Sigmoid colon (tissue), 7 donors: ENCODE data around the gene CACHD1. TPM values are rescaled to one million over a fixed set of nuclear protein-coding genes. Genes with fewer than 3 reads are reported as not detected.

Experiments
- DNase-seq: peaks from one replicate; pipeline ENCODE4 v3.0.0-alpha.2; 2019
- H3K27ac ChIP-seq, 4 donors: fragments of 200-600 bp; sonication (generic); one replicate each; pipeline ENCODE4 v1.5.1; 2016 to 2019; ENCODE audit warnings: mild to moderate bottlenecking in 1 of 4
- H3K27me3 ChIP-seq, 3 donors: fragments of 200-600 bp; sonication (generic); one replicate each; pipeline ENCODE4 v1.5.1; 2019; ENCODE audit warnings: mild to moderate bottlenecking in 1 of 3
- H3K36me3 ChIP-seq, 4 donors: fragments of 200-600 bp; sonication (generic); one replicate each; pipeline ENCODE4 v1.5.1; 2016 to 2019
- H3K4me1 ChIP-seq, 4 donors: fragments of 200-600 bp; sonication (generic); one replicate each; pipeline ENCODE4 v1.5.1; 2017 to 2019
- H3K4me3 ChIP-seq, 4 donors: fragments of 200-600 bp; sonication (generic); one replicate each; pipeline ENCODE4 v1.5.1; 2017 to 2019; ENCODE audit warnings: mild to moderate bottlenecking in 2 of 4, moderate library complexity in 1 of 4
- H3K9me3 ChIP-seq, 4 donors: fragments of 200-600 bp in 3 of 4; sonication (generic) in 3 of 4; one replicate each; pipeline versions ENCODE4 v1.5.1 to v1.6.1; 2013 to 2019
- EP300 ChIP-seq, 4 donors: sonication (generic); formaldehyde crosslinking; IDR thresholded peaks; one replicate each; pipeline ENCODE4 v1.6.1; 2017; ENCODE audit warnings: antibody characterized with exemption in 4 of 4
- POLR2A ChIP-seq, 2 donors: fragments of 450-650 bp; IDR thresholded peaks; one replicate each; pipeline ENCODE4 v1.6.1; 2016; ENCODE audit warnings: antibody characterized with exemption in 2 of 2, mild to moderate bottlenecking in 2 of 2, moderate library complexity in 2 of 2
- POLR2AphosphoS5 ChIP-seq, 4 donors: sonication (generic); formaldehyde crosslinking; IDR thresholded peaks; one replicate each; pipeline ENCODE4 v1.6.1; 2017; ENCODE audit warnings: antibody characterized with exemption in 4 of 4
- WGBS, 2 donors: extraction: QIAGEN DNeasy Blood & Tissue Kit; methylation state at CpG; one replicate each; pipeline ENCODE4 v1.1.7; 2013; 5-methylcytosine and 5-hydroxymethylcytosine counted together
- intact Hi-C: fragments of 100-400 bp; cut with DNase I; formaldehyde crosslinking; loops from one replicate; pipeline ENCODE4 v1.15.1; 2023
- polyA plus RNA-seq, 3 donors: library from polyadenylated mRNA; stranded (reverse); fragments of 200-250 nt; gene quantifications; one replicate each; pipeline ENCODE4 v1.2.3, GENCODE V29; 2013
- total RNA-seq, 4 donors: library from RNA; depleted of rRNA; stranded (reverse); fragments of >200 nt; gene quantifications; one replicate each; pipeline ENCODE4 v1.1.0, GENCODE V29; 2016
- TF ChIP-seq, protein P1 (sequence below), 4 experiments: fragments of 450-650 bp in 3 of 4; fragments of 200-600 bp in 1 of 4; IDR thresholded peaks; one replicate each; pipeline ENCODE4 v1.5.1; 2016 to 2019; ENCODE audit warnings: antibody characterized with exemption in 4 of 4, mild to moderate bottlenecking in 3 of 4, moderate library complexity in 2 of 4
- donor health status: healthy with polysubstance abuse.
- donor health status: Bipolar disorder and iron deficiency.
- donor health status: healthy.

CACHD1 gene
- total and polyA plus RNA-seq, 7 donors, result 0.23 to 7.1 (median 3.7) TPM

DNA sequence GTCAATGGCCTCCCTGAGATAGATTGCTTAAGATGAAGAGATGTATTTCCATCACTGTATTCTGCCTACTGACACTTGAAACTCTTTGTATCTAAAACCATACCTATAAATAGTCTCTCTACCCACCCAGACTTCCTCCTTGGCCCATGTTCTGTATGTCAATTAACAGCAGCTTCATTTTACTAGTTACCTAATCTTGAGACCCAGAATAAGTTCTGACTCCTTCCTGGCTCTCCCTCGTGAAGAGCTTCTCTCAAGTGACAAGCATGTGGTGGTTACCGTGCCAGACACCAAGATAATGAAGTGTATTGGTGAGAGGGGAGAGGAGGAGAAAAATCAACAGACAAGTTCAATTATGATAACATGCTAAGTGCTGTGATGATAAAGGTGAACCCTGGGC lies 146.1 kb downstream of the CACHD1 start:
- no peak for DNase-seq
- H3K27me3 ChIP-seq, result no peaks in the 10 kb centered on the region
- TF ChIP-seq POLR2AphosphoS5 (IDR thresholded peaks at IDR 0.05) (no peak), POLR2A (IDR thresholded peaks at IDR 0.05) (no peak), EP300 (IDR thresholded peaks at IDR 0.05) (no peak)
- TF ChIP-seq, protein P1, sequence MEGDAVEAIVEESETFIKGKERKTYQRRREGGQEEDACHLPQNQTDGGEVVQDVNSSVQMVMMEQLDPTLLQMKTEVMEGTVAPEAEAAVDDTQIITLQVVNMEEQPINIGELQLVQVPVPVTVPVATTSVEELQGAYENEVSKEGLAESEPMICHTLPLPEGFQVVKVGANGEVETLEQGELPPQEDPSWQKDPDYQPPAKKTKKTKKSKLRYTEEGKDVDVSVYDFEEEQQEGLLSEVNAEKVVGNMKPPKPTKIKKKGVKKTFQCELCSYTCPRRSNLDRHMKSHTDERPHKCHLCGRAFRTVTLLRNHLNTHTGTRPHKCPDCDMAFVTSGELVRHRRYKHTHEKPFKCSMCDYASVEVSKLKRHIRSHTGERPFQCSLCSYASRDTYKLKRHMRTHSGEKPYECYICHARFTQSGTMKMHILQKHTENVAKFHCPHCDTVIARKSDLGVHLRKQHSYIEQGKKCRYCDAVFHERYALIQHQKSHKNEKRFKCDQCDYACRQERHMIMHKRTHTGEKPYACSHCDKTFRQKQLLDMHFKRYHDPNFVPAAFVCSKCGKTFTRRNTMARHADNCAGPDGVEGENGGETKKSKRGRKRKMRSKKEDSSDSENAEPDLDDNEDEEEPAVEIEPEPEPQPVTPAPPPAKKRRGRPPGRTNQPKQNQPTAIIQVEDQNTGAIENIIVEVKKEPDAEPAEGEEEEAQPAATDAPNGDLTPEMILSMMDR (IDR thresholded peaks at IDR 0.05), result no peak
- H3K4me3 ChIP-seq, result no peak overlapping the region
- no peaks in the 10 kb centered on the region for H3K4me1 ChIP-seq
- no peaks in the 10 kb centered on the region for H3K9me3 ChIP-seq
- H3K36me3 ChIP-seq, result no peaks in the 10 kb centered on the region
- H3K27ac ChIP-seq, result no peak overlapping the region
- 56 to 79% methylated on average over 2 of the region's 2 CpGs for WGBS, 2 donors
- intact Hi-C loops, result no loop called here

DNA sequence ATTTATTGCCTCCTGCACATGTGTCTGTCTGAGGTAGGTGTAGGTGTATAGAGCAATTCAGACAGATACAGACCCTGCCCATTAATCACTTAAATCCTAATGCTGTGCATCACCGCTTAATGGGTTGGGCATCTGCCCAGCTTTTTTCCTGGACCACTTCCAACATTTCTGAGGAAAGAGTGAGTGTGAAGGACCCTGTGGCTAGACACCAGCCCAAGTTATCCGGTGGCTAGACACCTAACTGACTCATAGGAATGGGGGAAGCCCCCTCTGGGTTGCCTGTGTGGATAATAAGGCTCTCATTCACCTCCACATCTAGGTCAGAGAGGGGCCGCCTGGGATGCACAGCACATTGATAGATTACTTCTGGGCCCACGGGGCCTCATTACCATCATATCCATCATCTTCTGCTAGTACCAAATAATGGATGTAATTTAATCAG lies 153.8 kb downstream of the CACHD1 start:
- no peaks in the 10 kb centered on the region for H3K27me3 ChIP-seq
- peak overlapping the region in 1 of 4 donors; percentile 37 for H3K27ac ChIP-seq
- intact Hi-C loops, result no loop called here
- DNase-seq, result no peak
- H3K36me3 ChIP-seq, result no peaks in the 10 kb centered on the region
- 62 to 83% methylated on average over 4 of the region's 4 CpGs for WGBS, 2 donors
- no peak overlapping the region for H3K4me3 ChIP-seq
- TF ChIP-seq, protein P1 (IDR thresholded peaks at IDR 0.05), result no peak
- TF ChIP-seq POLR2AphosphoS5 (IDR thresholded peaks at IDR 0.05) (no peak), EP300 (IDR thresholded peaks at IDR 0.05) (no peak), POLR2A (IDR thresholded peaks at IDR 0.05) (no peak)
- H3K9me3 ChIP-seq, result no peaks in the 10 kb centered on the region
- peaks cover 0 to 19% (median 16%) of the 10 kb centered on the region in 4 donors for H3K4me1 ChIP-seq

DNA sequence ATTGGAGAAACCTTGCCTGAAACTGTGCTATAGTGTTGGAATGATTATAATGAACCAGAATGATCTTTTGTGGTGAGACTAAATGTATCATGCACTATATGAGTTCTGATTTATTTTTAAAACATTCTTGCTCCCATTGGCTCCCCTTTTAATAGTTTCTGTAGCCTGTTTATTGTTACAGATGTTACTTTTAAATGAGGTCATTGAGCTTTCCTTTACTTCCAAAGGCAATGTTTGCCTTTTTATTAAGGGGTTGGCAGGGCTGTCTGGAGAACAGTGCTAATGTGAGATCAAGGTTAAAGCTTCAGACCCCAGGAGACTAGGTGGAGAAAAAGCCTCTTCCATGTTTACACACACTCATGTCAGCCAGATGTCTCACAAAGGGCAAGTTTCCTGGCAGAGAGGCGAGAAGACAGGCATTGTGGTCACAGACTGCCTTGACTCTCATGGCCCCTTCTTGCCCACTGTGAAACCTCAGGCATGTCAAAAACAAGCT lies 154.3 kb downstream of the CACHD1 start:
- Histone ChIP-seq H3K36me3 (no peaks in the 10 kb centered on the region), H3K4me3 (no peak overlapping the region), H3K27ac (peak overlapping the region in 1 of 4 donors; percentile 37), H3K9me3 (no peaks in the 10 kb centered on the region), H3K4me1 (peaks cover 0 to 19% (median 16%) of the 10 kb centered on the region in 4 donors), H3K27me3 (no peaks in the 10 kb centered on the region)
- DNase-seq, result no peak
- TF ChIP-seq EP300 (IDR thresholded peaks at IDR 0.05) (no peak), POLR2AphosphoS5 (IDR thresholded peaks at IDR 0.05) (no peak), POLR2A (IDR thresholded peaks at IDR 0.05) (no peak)
- TF ChIP-seq, protein P1 (IDR thresholded peaks at IDR 0.05), result no peak
- intact Hi-C loops, result no loop called here
- 52 to 81% methylated on average over 1 of the region's 1 CpG for WGBS, 2 donors

DNA sequence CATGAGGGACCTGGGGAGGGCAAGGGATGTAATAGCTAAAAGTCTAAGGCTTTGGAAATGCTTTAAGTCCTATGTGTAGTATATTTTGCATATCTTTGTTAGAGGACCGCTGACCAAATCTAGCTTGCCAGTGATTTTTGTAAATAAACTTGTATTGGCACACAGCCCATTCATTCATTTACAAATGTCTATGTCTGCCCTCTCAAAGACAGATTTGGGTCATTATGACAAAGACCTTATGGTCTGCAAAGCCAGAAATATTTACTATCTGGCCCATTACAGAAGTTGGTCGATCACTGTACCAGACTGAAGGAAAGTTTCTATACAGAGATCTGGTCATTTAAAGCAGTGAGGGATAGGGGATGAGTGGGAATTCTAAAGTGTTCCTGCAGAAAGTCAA lies 154.9 kb downstream of the CACHD1 start:
- WGBS, 2 donors, result 65 to 80% methylated on average over 2 of the region's 2 CpGs
- intact Hi-C loops, result no loop called here
- Histone ChIP-seq H3K9me3 (no peaks in the 10 kb centered on the region), H3K4me1 (peaks cover 0 to 19% (median 16%) of the 10 kb centered on the region in 4 donors), H3K27ac (peak overlapping the region in 1 of 4 donors; percentile 37), H3K4me3 (no peak overlapping the region), H3K27me3 (no peaks in the 10 kb centered on the region), H3K36me3 (no peaks in the 10 kb centered on the region)
- DNase-seq, result no peak
- TF ChIP-seq EP300 (IDR thresholded peaks at IDR 0.05) (no peak), POLR2AphosphoS5 (IDR thresholded peaks at IDR 0.05) (no peak), POLR2A (IDR thresholded peaks at IDR 0.05) (no peak)
- TF ChIP-seq, protein P1 (IDR thresholded peaks at IDR 0.05), result no peak

DNA sequence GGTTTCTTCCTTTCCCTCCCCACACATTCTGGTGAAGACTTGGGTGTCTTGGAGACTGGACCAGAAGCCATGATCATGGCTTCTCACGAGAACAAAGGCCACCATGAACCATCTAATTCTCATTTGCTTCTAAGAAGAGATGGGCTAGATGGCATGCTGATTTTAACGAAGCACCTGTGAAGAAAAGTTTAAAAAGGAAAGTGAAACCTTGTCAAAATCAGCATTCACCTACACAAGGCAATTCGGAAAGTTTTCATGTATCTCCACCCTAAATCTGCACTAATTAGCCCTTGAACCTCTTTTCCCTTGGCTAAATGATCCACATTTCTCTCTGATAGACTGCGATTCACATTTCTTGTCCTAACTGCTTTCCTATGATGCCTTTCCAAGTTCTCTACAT lies 160.7 kb downstream of the CACHD1 start:
- Histone ChIP-seq H3K4me1 (no peaks in the 10 kb centered on the region), H3K9me3 (no peaks in the 10 kb centered on the region), H3K4me3 (no peak overlapping the region), H3K36me3 (no peaks in the 10 kb centered on the region), H3K27ac (no peak overlapping the region), H3K27me3 (no peaks in the 10 kb centered on the region)
- DNase-seq, result no peak
- intact Hi-C loops, result no loop called here
- TF ChIP-seq EP300 (IDR thresholded peaks at IDR 0.05), result no peak
- TF ChIP-seq POLR2A (IDR thresholded peaks at IDR 0.05), result no peak
- TF ChIP-seq POLR2AphosphoS5 (IDR thresholded peaks at IDR 0.05), result no peak
- TF ChIP-seq, protein P1 (IDR thresholded peaks at IDR 0.05), result no peak
- 83 to 85% methylated on average over 4 of the region's 4 CpGs for WGBS, 2 donors
